Body of pancreas (tissue), 4 donors: ENCODE data around the gene PPCDC.

Experiments
- CTCF ChIP-seq, 7 experiments: fragments of 450-650 bp in 4 of 7; fragments of 200-600 bp in 3 of 7; sonication (generic) in 3 of 7; IDR thresholded peaks; one replicate each; pipeline ENCODE4 v1.5.1; 2016 to 2019; ENCODE audit warnings: antibody characterized with exemption in 7 of 7
- POLR2A ChIP-seq, 3 donors: fragments of 450-650 bp; IDR thresholded peaks; one replicate each; pipeline ENCODE4 v1.6.1; 2016; ENCODE audit warnings: antibody characterized with exemption in 3 of 3, mild to moderate bottlenecking in 2 of 3

- TF ChIP-seq CTCF (IDR thresholded peaks at IDR 0.05) (no peak), POLR2A (IDR thresholded peaks at IDR 0.05) (no peak)
Observed at GRCh38 chr15:75019916-75020315, 3.5 kb upstream of the PPCDC start.
